ENCODE results near the gene TACC2. TPM values are rescaled to one million over a fixed set of nuclear protein-coding genes. Genes with fewer than 3 reads are reported as not detected.
A peak's percentile ranks its signal among the peaks of the same experiment; 100 is the strongest.
"Not testable (repeated sequence)": the region's sequence is repeated elsewhere in the genome, so short reads cannot be mapped to it uniquely, and the experiment has no call there.

TACC2 gene
- total RNA-seq, 1 donor from 2014 or later: 9.7 TPM

GRCh38 chr10:122060250-122060649, 71.3 kb downstream of the TACC2 start:
- no peak for DNase-seq (ENCODE audit: low read depth, low spot score)

GRCh38 chr10:122062831-122063674, 74.1 kb downstream of the TACC2 start:
- peak; percentile 65 for DNase-seq (ENCODE audit: low read depth, low spot score)

GRCh38 chr10:122066337-122066939, 77.5 kb downstream of the TACC2 start:
- DNase-seq (ENCODE audit: low read depth, low spot score): not testable (repeated sequence)

GRCh38 chr10:122068844-122069243, 79.9 kb downstream of the TACC2 start:
- no peak for DNase-seq (ENCODE audit: low read depth, low spot score)

GRCh38 chr10:122072491-122072890, 83.5 kb downstream of the TACC2 start:
- DNase-seq (ENCODE audit: low read depth, low spot score): no peak

GRCh38 chr10:122073508-122073907, 84.5 kb downstream of the TACC2 start:
- no peak for DNase-seq (ENCODE audit: low read depth, low spot score)

GRCh38 chr10:122075171-122075570, 86.2 kb downstream of the TACC2 start:
- no peak for DNase-seq (ENCODE audit: low read depth, low spot score)

- DNase-seq (ENCODE audit: low read depth, low spot score): not testable (repeated sequence)
Measured at GRCh38 chr10:122075876-122076275, 86.9 kb downstream of the TACC2 start.

GRCh38 chr10:122077311-122077875, 88.4 kb downstream of the TACC2 start:
- DNase-seq (ENCODE audit: low read depth, low spot score): no peak

GRCh38 chr10:122078326-122078725, 89.4 kb downstream of the TACC2 start:
- no peak for DNase-seq (ENCODE audit: low read depth, low spot score)

- DNase-seq (ENCODE audit: low read depth, low spot score): no peak
Measured at GRCh38 chr10:122078965-122079795, 90.2 kb downstream of the TACC2 start.

- DNase-seq (ENCODE audit: low read depth, low spot score): no peak
Measured at GRCh38 chr10:122082616-122083477, 93.9 kb downstream of the TACC2 start.

GRCh38 chr10:122083478-122084025, 94.6 kb downstream of the TACC2 start:
- no peak for DNase-seq (ENCODE audit: low read depth, low spot score)

GRCh38 chr10:122084286-122085041, 95.5 kb downstream of the TACC2 start:
- no peak for DNase-seq (ENCODE audit: low read depth, low spot score)

GRCh38 chr10:122085423-122085911, 96.5 kb downstream of the TACC2 start:
- no peak for DNase-seq (ENCODE audit: low read depth, low spot score)

- DNase-seq (ENCODE audit: low read depth, low spot score): no peak
Measured at GRCh38 chr10:122086416-122087240, 97.7 kb downstream of the TACC2 start.

- no peak for DNase-seq (ENCODE audit: low read depth, low spot score)
Measured at GRCh38 chr10:122087436-122087835, 98.5 kb downstream of the TACC2 start.

- no peak for DNase-seq (ENCODE audit: low read depth, low spot score)
Measured at GRCh38 chr10:122089311-122090017, 100.5 kb downstream of the TACC2 start.

All from pulmonary artery endothelial cell (primary cell).